ENCODE measurements around the gene NIT1. TPM values are rescaled to one million over a fixed set of nuclear protein-coding genes. Genes with fewer than 3 reads are reported as not detected.

Gene NIT1
- total and polyA plus RNA-seq, 2 donors (not counting 3 experiments of a cell fraction or from before 2014, with no cell fraction given) = 20.3 to 26.5 TPM

- H3K79me2 ChIP-seq (ENCODE audit: control insufficient read depth, insufficient read depth, low read length) = no peaks in the 10 kb centered on the region
- H3K27me3 ChIP-seq (ENCODE audit: control insufficient read depth in 2 of 2, insufficient read depth in 2 of 2, low read length in 2 of 2) = no peaks in the 10 kb centered on the region
- DNase-seq (ENCODE audit: low read depth, low spot score) (no peak), FAIRE-seq (no peak)
- no peak overlapping the region for H3K9ac ChIP-seq (replicated peaks; ENCODE audit: extremely low read depth, insufficient read depth, low read length)
- H3K9me1 ChIP-seq (replicated peaks; ENCODE audit: control insufficient read depth, extremely low read depth, insufficient read depth, low read length) = no peaks in the 10 kb centered on the region
- H3K36me3 ChIP-seq (ENCODE audit: control insufficient read depth in 2 of 2, extremely low read depth in 1 of 2, insufficient read depth in 2 of 2, low read length in 2 of 2) = no peaks in the 10 kb centered on the region
- no peak for TF ChIP-seq MAX (IDR thresholded peaks at IDR 0.05; ENCODE audit: insufficient read depth, insufficient read length)
- no peak for TF ChIP-seq GATA2 (IDR thresholded peaks at IDR 0.05; ENCODE audit: insufficient read depth, insufficient read length, low read depth, low read length)
- no peak for TF ChIP-seq CTCF (IDR thresholded peaks at IDR 0.05; ENCODE audit: extremely low read depth in 1 of 2, insufficient read depth in 1 of 2, low read depth in 1 of 2, low read length in 2 of 2)
- no peak for TF ChIP-seq FOS (IDR thresholded peaks at IDR 0.05; ENCODE audit: borderline replicate concordance, insufficient read depth, low read length)
- TF ChIP-seq POLR2AphosphoS5 (IDR thresholded peaks at IDR 0.05; ENCODE audit: insufficient read depth, low read depth, low read length) = no peak
- H3K4me2 ChIP-seq (ENCODE audit: insufficient read depth, low read length) = no peak overlapping the region
- no peak overlapping the region for H2AFZ ChIP-seq (ENCODE audit: low read depth, low read length)
- H3K4me3 ChIP-seq (replicated peaks in 1 of 3; ENCODE audit: insufficient read depth in 1 of 3, low read depth in 1 of 3, low read length in 3 of 3) = no peak overlapping the region
- ChIA-PET POLR2A (no interaction called here), CTCF (interaction anchor here (0.9 to 1.7 kb wide), 2 partner anchors 11 to 96 kb away, joined by 3 to 7 read pairs; no protein-coding TSS in a partner anchor)
- dilution Hi-C loops (cut with MboI; ENCODE audit: extremely low pct_ligation_motif_present, low sequenced_read_pairs) = no loop called here
- no peaks in the 10 kb centered on the region for H3K9me3 ChIP-seq (replicated peaks; ENCODE audit: control insufficient read depth, insufficient read depth, low read length)
- intact Hi-C loops (cut with micrococcal nuclease) = no loop called here
- no peaks in the 10 kb centered on the region for H3K4me1 ChIP-seq (ENCODE audit: control insufficient read depth, extremely low read depth, insufficient read depth, low read length)
- no peak overlapping the region for H3K27ac ChIP-seq (ENCODE audit: insufficient read depth, low read depth, low read length)
- no peaks in the 10 kb centered on the region for H4K20me1 ChIP-seq (replicated peaks; ENCODE audit: control insufficient read depth, extremely low read depth, insufficient read depth, low read length)
- no TSS peak for BruUV-seq (replicated peaks)
These were observed 31.4 kb upstream of the NIT1 start for GRCh38 chr1:161086457-161086856.

All from endothelial cell of umbilical vein (primary cell).